Stimulated activated CD8-positive, alpha-beta memory T cell treated with anti-CD3 and anti-CD28 coated beads, Interleukin-7, amount 100 ng/mL, for 24 hours (primary cell): ENCODE results near the gene PXDN.

Experiments
- DNase-seq: peaks from one replicate; pipeline ENCODE4 v3.0.0-alpha.2; 2020; ENCODE audit warnings: low read depth

The PXDN gene

DNA sequence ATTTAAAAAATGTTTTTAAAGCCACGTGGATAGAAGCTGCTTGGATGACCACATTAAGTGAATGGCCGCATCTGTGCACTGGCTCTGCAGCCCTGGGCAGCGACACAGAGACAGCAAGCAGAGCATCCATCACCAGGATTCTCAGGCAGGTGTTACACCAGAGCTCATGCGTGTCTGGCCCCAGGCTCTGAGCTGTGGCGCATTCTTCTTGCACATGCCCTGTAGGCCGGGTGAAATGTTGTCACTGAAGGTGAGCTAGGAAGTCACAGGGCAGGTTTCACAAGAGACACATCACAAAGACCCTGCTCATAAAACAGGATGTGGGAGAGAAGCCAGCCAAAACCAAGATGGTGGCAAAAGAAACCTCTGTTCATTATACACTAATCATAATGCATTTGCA, 8.4 kb upstream of the PXDN start:
- no peak for DNase-seq

DNA sequence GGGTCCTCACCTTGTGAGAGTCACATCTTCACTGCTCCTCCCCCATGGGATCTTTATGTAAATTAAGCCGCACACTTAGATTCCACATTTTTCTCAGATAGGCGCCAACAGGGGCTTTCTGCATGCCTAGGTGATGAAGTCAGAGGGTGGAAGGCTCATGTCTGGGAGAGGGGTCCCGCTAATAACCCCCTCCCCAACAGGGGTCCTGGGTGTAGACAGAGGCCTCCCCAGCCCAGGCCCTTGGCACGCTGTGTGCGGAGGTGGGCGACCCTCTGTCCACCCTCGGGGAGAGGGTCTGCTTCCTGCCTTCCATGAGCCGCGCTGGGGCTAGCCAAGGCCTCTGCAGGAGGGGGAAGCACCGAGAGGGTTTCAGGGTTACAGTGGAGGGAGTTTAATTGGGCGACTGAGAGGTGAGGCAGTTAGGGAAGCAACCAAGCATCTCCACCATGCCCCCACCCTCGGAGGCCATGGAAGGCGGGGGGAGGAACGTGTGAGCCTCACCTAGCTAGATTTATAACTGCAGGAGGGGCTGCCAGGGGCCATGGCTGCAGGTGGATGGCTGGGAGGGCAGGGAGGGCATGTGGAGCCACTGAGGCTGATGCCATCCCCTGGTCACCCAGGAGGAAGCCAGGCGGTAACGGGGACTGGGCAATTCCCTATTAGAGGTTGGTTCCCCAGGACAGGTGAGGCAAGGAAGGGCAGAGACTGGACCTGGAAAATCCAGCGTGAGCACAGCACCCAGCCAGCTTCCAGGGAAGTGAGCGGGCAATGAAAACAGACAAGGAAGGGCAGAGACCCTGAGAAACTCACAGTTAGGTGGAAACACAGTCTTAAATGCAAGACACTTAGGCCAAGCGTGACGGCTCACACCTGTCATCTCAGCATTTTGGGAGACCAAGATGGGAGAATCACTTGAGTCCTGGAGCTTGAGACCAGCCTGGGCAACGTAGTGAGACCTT, 7.7 kb upstream of the PXDN start:
- no peak for DNase-seq

- peak; percentile 17 for DNase-seq
These were observed 6.8 kb upstream of the PXDN start for GRCh38 chr2:1750933-1751766.

GRCh38 chr2:1750270-1750932, 6.1 kb upstream of the PXDN start:
- no peak for DNase-seq

DNA sequence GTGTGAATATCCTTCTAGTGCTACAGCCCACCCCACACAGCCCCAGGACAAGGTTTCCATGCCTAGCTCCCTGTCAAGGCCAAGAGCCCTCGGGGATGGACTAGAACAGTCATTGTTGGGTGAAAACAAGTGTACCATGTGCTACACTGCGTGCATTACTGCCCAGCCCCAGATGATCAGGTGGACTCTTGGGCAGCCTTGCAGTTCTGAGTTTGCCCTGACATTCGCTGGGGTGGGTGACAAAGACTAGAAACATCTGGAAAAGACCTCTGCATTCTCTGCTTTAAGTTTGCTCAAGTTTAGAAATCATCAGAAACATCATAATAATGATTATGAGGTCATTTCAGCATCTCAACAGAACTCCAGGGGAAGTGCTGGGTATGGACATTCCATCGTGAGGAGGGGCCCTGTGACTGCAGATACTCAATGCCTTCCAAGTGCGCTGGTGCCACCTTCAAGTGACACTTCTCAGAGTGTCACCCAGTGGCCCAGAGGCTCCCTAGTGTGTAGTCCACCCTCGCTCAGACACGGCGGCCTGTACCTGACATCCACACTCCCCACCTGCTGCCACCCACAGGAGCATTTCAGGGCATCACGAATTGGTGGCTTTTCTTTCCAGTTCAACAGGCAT, 5.3 kb upstream of the PXDN start:
- no peak for DNase-seq

GRCh38 chr2:1748741-1749488, 4.6 kb upstream of the PXDN start:
- DNase-seq = no peak

DNA sequence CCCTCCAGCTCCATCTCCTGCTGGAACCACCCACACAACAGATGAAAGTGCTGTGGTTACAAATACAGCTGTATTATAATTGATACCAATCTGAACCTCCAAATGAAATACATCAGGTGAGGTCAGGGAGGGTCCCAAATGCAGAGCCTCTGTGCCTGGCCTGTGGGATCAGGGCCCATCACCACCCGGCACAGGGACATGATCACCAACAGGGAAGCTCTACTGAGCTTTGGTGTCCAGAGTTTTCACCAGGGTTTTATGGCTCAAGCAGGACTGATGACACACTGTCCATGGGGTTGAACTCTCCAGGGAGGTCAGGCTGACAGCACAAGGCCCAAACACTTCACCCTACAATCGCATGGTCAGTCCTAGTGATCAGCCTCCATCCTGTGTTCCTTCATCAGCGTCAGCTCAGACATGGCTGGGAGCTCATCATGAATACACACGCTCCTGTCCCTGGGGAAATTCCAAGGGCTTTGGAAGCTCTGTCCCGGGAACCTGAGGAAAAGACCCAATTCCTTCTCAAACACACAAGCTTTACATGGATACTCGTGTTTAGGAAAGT, 3.9 kb upstream of the PXDN start:
- no peak for DNase-seq

DNA sequence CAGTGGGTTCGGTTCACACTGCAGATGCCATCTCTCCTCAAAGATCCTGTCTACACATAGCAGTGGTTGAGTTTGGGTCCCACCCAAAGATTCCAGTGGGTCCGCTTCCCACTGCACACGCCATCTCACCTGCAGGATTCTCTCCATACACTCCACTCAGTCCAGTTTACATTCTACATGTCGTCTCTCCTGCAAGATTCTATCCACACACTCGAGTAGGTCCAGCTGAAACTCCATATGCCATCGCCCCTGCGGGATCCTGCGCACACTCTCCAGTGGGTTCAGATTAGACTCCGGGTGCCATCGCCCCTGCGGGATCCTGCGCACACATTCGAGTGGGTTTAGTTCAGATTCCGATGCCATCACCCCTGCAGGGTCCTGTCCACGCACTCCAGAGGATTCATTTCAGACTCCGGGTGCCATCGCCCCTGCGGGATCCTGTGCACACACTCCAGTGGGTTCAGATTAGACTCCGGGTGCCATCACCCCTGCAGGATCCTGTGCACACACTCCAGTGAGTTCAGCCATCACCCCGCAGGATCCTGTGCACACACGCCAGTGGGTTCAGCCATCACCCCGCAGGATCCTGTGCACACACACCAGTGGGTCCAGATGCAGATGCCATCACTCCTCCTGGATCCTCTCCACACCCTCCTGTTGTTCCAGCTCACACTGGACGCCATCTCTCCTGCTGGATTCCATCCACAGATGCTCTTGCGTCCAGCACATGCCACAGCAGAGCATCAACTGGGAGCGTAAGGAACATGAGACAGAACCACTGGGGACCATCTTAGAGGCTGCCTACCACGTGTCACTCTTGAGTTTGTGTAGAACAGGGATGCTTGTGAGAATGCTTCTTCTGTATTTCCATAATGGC, 3.0 kb upstream of the PXDN start:
- no peak for DNase-seq

DNA sequence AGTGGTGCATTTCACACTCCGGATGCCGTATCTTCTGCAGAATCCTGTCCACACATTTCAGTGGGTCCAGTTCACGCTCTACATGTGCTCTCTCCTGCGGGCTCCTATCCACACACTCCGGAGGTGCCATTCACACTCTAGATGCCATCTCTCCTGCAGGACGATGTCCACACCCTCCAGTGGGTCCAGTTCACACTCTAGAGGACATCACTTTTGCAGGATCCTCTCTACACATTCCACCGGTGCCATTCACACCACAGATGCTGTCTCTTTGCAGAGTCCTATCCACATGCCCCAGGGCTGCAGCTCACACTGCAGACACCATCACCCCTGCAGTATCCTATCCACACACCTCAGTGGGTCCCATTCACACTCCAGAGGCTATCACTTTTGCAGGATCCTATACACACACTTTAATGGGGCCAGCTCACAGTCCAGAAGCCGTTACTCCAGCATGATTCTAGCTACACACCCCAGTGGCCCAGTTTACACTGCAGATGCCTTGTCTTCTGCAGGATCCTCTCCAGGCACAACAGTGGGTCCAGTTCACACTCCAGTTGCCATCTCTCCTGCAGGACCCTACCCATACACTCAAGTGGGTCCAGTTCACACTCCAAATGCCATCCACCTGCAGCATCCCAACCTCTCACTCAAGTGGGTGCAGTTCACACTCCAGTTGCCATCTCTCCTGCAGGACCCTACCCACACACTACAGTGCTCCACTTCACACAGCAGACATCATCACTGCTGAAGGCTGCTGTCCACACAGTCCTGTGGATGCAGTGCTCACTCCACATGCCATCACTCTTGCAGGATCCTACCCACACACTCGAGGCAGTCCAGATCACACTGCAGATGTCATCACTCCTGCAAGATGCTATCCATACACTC, 2.1 kb upstream of the PXDN start:
- DNase-seq = no peak

DNA sequence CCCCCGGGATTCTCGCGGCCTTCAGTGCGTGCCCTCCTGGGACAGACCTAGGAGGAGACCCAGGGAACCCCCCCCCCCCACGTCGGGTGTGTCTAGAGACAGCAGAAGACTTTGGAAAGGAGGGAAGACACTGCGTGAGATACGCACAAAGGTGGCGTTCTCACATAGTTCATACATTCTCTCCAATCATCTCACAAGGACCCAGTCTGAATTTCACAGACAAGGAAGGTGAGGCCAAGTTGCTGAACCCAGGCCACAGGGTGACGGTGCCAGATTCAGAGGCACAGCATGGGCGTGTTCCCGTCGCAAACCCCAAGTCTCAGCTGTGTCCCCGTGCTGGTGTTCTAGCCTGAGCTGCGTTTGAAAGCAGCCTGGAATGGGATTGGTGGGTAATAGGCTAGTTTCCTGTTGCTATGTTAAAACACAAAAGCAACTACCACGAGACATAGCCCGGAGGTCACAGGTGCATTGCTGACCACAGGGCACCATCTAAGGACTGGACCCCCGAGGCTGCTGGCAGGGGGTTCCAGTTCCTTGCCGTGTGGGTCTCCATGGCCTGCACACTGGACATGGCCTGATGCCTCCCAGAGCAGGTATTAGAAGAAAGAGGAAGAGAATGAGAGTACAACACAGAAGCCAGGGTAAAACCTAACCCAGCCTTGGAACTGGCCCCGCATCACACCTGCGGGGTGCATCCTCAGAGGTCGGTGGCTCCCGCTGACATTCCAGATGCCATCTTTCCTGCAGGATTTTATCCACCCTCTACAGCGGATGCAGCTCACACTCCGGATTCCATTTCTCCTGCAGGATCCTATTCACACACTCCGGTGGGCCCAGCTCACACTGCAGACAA, 1.1 kb upstream of the PXDN start:
- DNase-seq = no peak

DNA sequence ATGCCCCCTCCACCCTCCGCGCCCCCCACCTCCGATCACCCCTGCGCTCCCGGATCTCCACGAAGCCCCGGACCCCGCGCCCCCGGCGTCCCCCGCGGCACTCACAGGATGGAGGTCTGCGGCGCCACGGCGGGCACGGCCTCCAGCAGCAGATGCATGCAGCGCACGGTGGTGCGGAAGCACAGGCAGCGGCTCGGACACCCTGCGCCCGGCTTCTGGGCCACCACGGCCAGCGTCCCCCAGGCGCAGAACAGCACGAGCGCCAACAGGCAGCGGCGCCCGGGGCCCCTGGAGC, 217 bp downstream of the PXDN start:
- no peak for DNase-seq

GRCh38 chr2:1743396-1744150, 742 bp downstream of the PXDN start:
- DNase-seq = no peak

DNA sequence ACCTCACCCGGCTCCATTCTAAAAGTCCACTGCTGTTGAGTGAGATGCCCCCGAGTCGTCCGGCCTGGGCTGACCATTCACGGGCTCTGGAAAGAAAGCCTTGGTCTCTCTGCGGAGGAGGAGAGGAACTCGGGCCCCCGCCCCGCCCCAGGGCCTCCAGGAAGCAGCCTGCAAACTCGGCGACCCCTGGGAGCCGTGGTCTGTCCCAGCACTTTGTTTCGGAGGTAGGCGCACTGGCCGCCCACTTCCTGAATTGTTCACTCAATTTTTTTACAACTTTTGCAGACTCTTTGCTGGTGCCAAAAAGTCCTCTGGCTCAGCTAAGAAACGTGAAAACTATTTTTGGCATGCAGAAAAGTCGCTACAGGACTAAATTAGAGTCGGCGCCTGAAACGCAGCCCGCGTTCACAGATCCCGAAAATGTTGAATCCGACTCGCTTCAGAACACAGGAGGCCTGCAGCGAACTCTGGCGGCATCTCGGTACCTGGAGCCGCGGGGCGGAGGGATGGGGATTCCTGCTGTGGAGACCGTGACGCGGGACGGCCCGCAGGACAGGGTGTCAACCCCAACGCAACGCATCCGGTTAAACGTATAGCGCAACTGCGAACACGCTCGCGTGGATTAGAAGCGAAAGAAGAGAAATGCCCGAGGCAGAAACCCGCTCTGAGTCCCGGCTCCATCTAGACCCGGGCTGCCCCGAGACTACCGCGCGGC, 1.5 kb downstream of the PXDN start:
- DNase-seq = no peak

DNA sequence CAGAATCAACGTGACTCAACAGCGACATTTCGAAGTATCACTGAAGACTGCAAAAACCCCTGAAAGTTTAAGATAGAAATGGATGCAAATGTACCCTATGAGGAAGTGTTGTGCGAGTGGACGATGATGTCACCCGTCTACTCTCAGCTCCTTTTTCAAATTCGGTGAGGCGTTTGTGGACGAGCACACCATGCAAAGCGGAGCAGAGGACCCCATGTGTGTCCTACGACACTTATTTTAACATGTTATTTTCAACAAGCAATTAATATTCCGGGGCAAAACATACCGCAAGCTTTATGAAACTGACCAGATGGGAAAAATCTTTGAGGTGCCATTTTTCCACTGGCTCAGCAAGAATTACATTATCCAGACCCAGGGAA, 2.0 kb downstream of the PXDN start:
- no peak for DNase-seq

- DNase-seq = no peak
These were observed 2.5 kb downstream of the PXDN start for GRCh38 chr2:1741851-1742250.

GRCh38 chr2:1740716-1741589, 3.4 kb downstream of the PXDN start:
- no peak for DNase-seq
